Esophagus muscularis mucosa (tissue), 4 donors: ENCODE measurements around the gene RNF138. TPM values are rescaled to one million over a fixed set of nuclear protein-coding genes. Genes with fewer than 3 reads are reported as not detected.

ENCODE experiments used
- DNase-seq: peaks from one replicate; pipeline ENCODE4 v3.0.0-alpha.2; 2017; ENCODE audit errors: extremely low spot score
- H3K27ac ChIP-seq, 4 donors: fragments of 200-600 bp; sonication (generic); replicated peaks in 1 of 4; 1 replicate in 3 of 4; 2 replicates in 1 of 4; pipeline ENCODE4 v1.5.1; 2016 to 2019; ENCODE audit warnings: mild to moderate bottlenecking in 1 of 4
- H3K27me3 ChIP-seq, 4 donors: fragments of 200-600 bp; sonication (generic); one replicate each; pipeline versions ENCODE4 v1.5.1 to v1.6.0; 2016 to 2019
- H3K36me3 ChIP-seq, 4 donors: fragments of 200-600 bp; sonication (generic); one replicate each; pipeline ENCODE4 v1.5.1; 2016 to 2019
- H3K4me1 ChIP-seq, 4 donors: fragments of 200-600 bp; sonication (generic); one replicate each; pipeline ENCODE4 v1.5.1; 2016 to 2019
- H3K4me3 ChIP-seq, 4 donors: fragments of 200-600 bp; sonication (generic); 1 replicate in 2 of 4; 2 replicates in 2 of 4; pipeline ENCODE4 v1.5.1; 2016 to 2019; ENCODE audit warnings: mild to moderate bottlenecking in 4 of 4, moderate library complexity in 1 of 4
- H3K9me3 ChIP-seq, 4 donors: fragments of 200-600 bp; sonication (generic); 1 replicate in 3 of 4; 2 replicates in 1 of 4; pipeline ENCODE4 v1.5.1; 2016 to 2019
- CTCF ChIP-seq, 3 experiments: fragments of 200-600 bp in 2 of 3; fragments of 450-650 bp in 1 of 3; sonication (generic) in 2 of 3; IDR thresholded peaks; one replicate each; pipeline ENCODE4 v1.5.1; 2017 to 2019; ENCODE audit warnings: antibody characterized with exemption in 3 of 3, mild to moderate bottlenecking in 2 of 3, moderate library complexity in 1 of 3
- EP300 ChIP-seq: sonication (generic); formaldehyde crosslinking; IDR thresholded peaks from one replicate; pipeline ENCODE4 v1.6.1; 2017; ENCODE audit warnings: antibody characterized with exemption
- POLR2A ChIP-seq: fragments of 450-650 bp; IDR thresholded peaks from one replicate; pipeline ENCODE4 v1.6.1; 2017; ENCODE audit warnings: antibody characterized with exemption, moderate library complexity, mild to moderate bottlenecking, low read depth
- POLR2AphosphoS5 ChIP-seq, 2 donors: sonication (generic); formaldehyde crosslinking; IDR thresholded peaks; one replicate each; pipeline ENCODE4 v1.6.1; 2017; ENCODE audit warnings: antibody characterized with exemption in 2 of 2
- WGBS: methylation state at CpG from one replicate; pipeline ENCODE4 v1.1.5; 2018; 5-methylcytosine and 5-hydroxymethylcytosine counted together
- intact Hi-C: fragments of 100-400 bp; cut with DNase I; formaldehyde crosslinking; loops from one replicate; pipeline ENCODE4 v1.15.1; 2023
- total RNA-seq, 4 donors: library from RNA; depleted of rRNA; stranded (reverse); fragments of >200 nt; gene quantifications; one replicate each; pipeline versions ENCODE4 v1.1.0 to v1.2.1, GENCODE V29; 2016

Gene RNF138
- total RNA-seq, 4 donors from 2014 or later: 19.5 to 34.1 (median 24.1) TPM

GRCh38 chr18:32110005-32110404 lies 18.3 kb downstream of the RNF138 start:
- Histone ChIP-seq H3K4me1 (no peaks in the 10 kb centered on the region), H3K4me3 (no peak overlapping the region), H3K36me3 (peaks cover 0 to 32% (median 14%) of the 10 kb centered on the region in 4 donors), H3K27ac (no peak overlapping the region), H3K27me3 (no peaks in the 10 kb centered on the region), H3K9me3 (no peaks in the 10 kb centered on the region)
- TF ChIP-seq POLR2A (no peak), CTCF (IDR thresholded peaks at IDR 0.05) (no peak), POLR2AphosphoS5 (IDR thresholded peaks at IDR 0.05) (no peak), EP300 (no peak)
- DNase-seq: no peak
- 97% methylated on average over 3 of the region's 3 CpGs for WGBS
- intact Hi-C loops: no loop called here

- TF ChIP-seq EP300 (no peak), CTCF (IDR thresholded peaks at IDR 0.05) (no peak), POLR2AphosphoS5 (IDR thresholded peaks at IDR 0.05) (no peak), POLR2A (no peak)
- intact Hi-C loops: no loop called here
- 87% methylated on average over 3 of the region's 3 CpGs for WGBS
These were observed 20.0 kb downstream of the RNF138 start for GRCh38 chr18:32111706-32112105.

GRCh38 chr18:32112826-32113225 lies 21.2 kb downstream of the RNF138 start:
- peaks cover 0 to 55% (median 32%) of the 10 kb centered on the region in 4 donors for H3K36me3 ChIP-seq

More at GRCh38 chr18:32111706-32112105, 20.0 kb downstream of the RNF138 start:
- peaks cover 0 to 44% (median 26%) of the 10 kb centered on the region in 4 donors for H3K36me3 ChIP-seq
- no peak overlapping the region for H3K27ac ChIP-seq
- H3K27me3 ChIP-seq: no peaks in the 10 kb centered on the region
- no peaks in the 10 kb centered on the region for H3K9me3 ChIP-seq
- no peak for DNase-seq
- H3K4me3 ChIP-seq: no peak overlapping the region
- no peaks in the 10 kb centered on the region for H3K4me1 ChIP-seq

DNA sequence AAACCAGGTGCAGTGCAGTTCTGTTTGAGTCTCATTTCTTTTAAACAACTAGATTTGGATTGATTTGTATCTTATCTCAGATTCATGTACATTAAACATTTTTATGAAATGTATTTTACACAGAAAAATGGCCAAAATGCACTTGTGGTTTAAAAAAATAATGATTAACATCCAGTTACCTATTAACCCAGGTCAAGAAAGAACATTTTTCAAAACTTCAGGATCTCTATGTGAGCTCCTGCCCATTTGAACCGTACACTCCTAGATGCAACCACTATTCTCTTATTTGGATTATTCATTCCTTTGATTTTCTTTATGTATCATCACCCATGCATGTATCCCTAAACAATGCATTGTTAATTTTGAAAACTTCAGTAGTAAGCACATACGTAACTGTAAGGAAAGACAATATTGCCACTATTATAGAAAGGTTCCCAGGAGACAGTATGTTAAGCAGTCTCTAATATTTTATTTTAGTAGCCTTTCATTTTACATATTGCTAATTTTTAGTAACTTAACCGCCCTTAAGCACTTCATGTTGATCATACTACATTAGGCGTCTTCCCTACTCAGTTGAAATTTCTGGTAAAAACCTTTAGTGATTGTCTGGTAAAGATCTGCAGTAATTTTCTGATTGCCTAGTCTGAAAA lies 22.7 kb downstream of the RNF138 start:
- no peaks in the 10 kb centered on the region for H3K9me3 ChIP-seq
- no peaks in the 10 kb centered on the region for H3K27me3 ChIP-seq
- no peaks in the 10 kb centered on the region for H3K4me1 ChIP-seq
- intact Hi-C loops: no loop called here
- H3K27ac ChIP-seq: no peak overlapping the region
- no peak for DNase-seq
- peaks cover 0 to 70% (median 41%) of the 10 kb centered on the region in 4 donors for H3K36me3 ChIP-seq
- no peak overlapping the region for H3K4me3 ChIP-seq
- TF ChIP-seq POLR2A: no peak
- TF ChIP-seq POLR2AphosphoS5 (IDR thresholded peaks at IDR 0.05): no peak
- no peak for TF ChIP-seq CTCF (IDR thresholded peaks at IDR 0.05)
- TF ChIP-seq EP300: no peak
- 97% methylated on average over 4 of the region's 4 CpGs for WGBS

More at GRCh38 chr18:32112826-32113225, 21.2 kb downstream of the RNF138 start:
- H3K4me3 ChIP-seq: no peak overlapping the region
- no peak overlapping the region for H3K27ac ChIP-seq
- TF ChIP-seq POLR2A: no peak
- no peak for TF ChIP-seq CTCF (IDR thresholded peaks at IDR 0.05)
- TF ChIP-seq EP300: no peak
- no peak for TF ChIP-seq POLR2AphosphoS5 (IDR thresholded peaks at IDR 0.05)
- no peaks in the 10 kb centered on the region for H3K4me1 ChIP-seq
- no peaks in the 10 kb centered on the region for H3K27me3 ChIP-seq
- no peaks in the 10 kb centered on the region for H3K9me3 ChIP-seq
- intact Hi-C loops: no loop called here
- no peak for DNase-seq
- WGBS: 91% methylated on average over 4 of the region's 4 CpGs

GRCh38 chr18:32122039-32122438 lies 30.4 kb downstream of the RNF138 start:
- no peak for DNase-seq
- WGBS: 95% methylated on average over 5 of the region's 5 CpGs
- Histone ChIP-seq H3K4me1 (no peaks in the 10 kb centered on the region), H3K27ac (no peak overlapping the region), H3K4me3 (no peak overlapping the region), H3K9me3 (no peaks in the 10 kb centered on the region), H3K27me3 (no peaks in the 10 kb centered on the region), H3K36me3 (peaks cover 0 to 71% (median 36%) of the 10 kb centered on the region in 4 donors)
- intact Hi-C loops: no loop called here
- TF ChIP-seq POLR2A (no peak), EP300 (no peak), POLR2AphosphoS5 (IDR thresholded peaks at IDR 0.05) (no peak), CTCF (IDR thresholded peaks at IDR 0.05) (no peak)
